ENCODE results near the gene SLC25A48.

DNA sequence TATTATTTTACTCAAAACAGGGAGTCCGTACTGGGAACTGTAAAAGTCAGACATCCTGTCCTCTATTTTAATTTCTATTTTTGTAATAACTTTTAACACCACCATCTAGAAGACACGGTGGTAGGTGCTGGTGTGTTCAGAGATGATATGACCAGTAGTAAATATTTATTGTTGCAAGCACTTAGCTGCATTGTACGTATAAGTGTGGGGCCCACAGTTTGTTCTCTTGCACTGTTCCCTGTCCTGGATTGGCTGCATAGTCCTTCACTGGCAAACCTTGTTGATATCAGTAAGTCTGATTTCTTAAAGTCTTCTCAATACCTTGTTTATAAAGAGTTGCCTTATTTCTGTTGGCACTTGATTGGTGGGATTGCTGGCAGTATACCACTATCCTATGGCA, 85.7 kb downstream of the SLC25A48 start:
- no peak for TF ChIP-seq EZH2 (IDR thresholded peaks at IDR 0.05)
- TF ChIP-seq POLR2AphosphoS5 (IDR thresholded peaks at IDR 0.05; ENCODE audit: borderline replicate concordance, low read depth, low read length) = no peak
- TF ChIP-seq FOXP2 (optimal IDR thresholded peaks at IDR 0.05; ENCODE audit: control extremely low read depth, extremely low read length, insufficient read depth) = no peak
